H1 (cell line): Measurements from ENCODE around the gene ACTR2. TPM values are rescaled to one million over a fixed set of nuclear protein-coding genes. Genes with fewer than 3 reads are reported as not detected.

Source experiments
- ASH2L ChIP-seq: fragments of 200-600, 300-600 bp; sonication (generic); IDR thresholded peaks from one replicate; pipeline ENCODE4 v1.7.1; 2017; ENCODE audit warnings: low read length
- BCL11A ChIP-seq, 2 experiments: IDR thresholded peaks; one replicate each; pipeline ENCODE4 v1.6.1; 2011; ENCODE audit warnings: low read depth in 2 of 2, low read length in 2 of 2, mild to moderate bottlenecking in 2 of 2
- CREB1 ChIP-seq: IDR thresholded peaks from 2 replicates; pipeline ENCODE4 v1.6.1; 2012; ENCODE audit warnings: inconsistent platforms
- EGR1 ChIP-seq: IDR thresholded peaks from 2 replicates; pipeline ENCODE4 v1.6.1; 2011; ENCODE audit warnings: low read depth, low read length, borderline replicate concordance
- GTF2F1 ChIP-seq: IDR thresholded peaks from 2 replicates; pipeline ENCODE4 v1.6.1; 2012; ENCODE audit warnings: low read depth, low read length, improper control_type of control experiment, borderline replicate concordance
- KDM4A ChIP-seq: IDR thresholded peaks from one replicate; pipeline ENCODE4 v1.7.1; 2012; ENCODE audit warnings: low read depth, mild to moderate bottlenecking, moderate library complexity, low read length, inconsistent platforms; ENCODE audit not compliant: severe bottlenecking
- NRF1 ChIP-seq: IDR thresholded peaks from 2 replicates; pipeline ENCODE4 v1.6.1; 2011; ENCODE audit warnings: mild to moderate bottlenecking, low read depth, low read length, improper control_type of control experiment
- PHF8 ChIP-seq: fragments of 200-600 bp; sonication (generic); conservative IDR thresholded peaks from 2 replicates; pipeline ENCODE4 v1.7.1; 2012; ENCODE audit warnings: low read depth, mild to moderate bottlenecking, inconsistent platforms, low read length, moderate library complexity
- RBBP5 ChIP-seq: IDR thresholded peaks from 2 replicates; pipeline ENCODE4 v1.7.1; 2012; ENCODE audit warnings: low read depth, mild to moderate bottlenecking, inconsistent platforms, low read length, moderate library complexity, borderline replicate concordance
- RNF2 ChIP-seq: fragments of 200-900, 300-1000 bp; sonication (generic); IDR thresholded peaks from 2 replicates; pipeline ENCODE4 v1.7.1; 2016; ENCODE audit warnings: borderline replicate concordance, low read depth, mild to moderate bottlenecking, antibody characterized with exemption, low read length; ENCODE audit not compliant: poor library complexity, severe bottlenecking; ENCODE audit errors: missing control alignments
- RXRA ChIP-seq: IDR thresholded peaks from 2 replicates; pipeline ENCODE4 v1.6.1; 2011; ENCODE audit warnings: low read depth, mild to moderate bottlenecking, low read length, moderate library complexity; ENCODE audit not compliant: insufficient read depth
- SIN3A ChIP-seq, 2 experiments: IDR thresholded peaks in 1 of 2; conservative IDR thresholded peaks in 1 of 2; 2 replicates each; pipeline ENCODE4 v1.6.1; 2011 to 2012; ENCODE audit warnings: low read length in 2 of 2, improper control_type of control experiment in 1 of 2, low read depth in 1 of 2, mild to moderate bottlenecking in 1 of 2
- SP4 ChIP-seq: IDR thresholded peaks from 2 replicates; pipeline ENCODE4 v1.6.1; 2012; ENCODE audit warnings: low read length, inconsistent platforms
- TAF1 ChIP-seq: IDR thresholded peaks from 2 replicates; pipeline ENCODE4 v1.6.1; 2011; ENCODE audit warnings: mild to moderate bottlenecking, low read depth, low read length
- polyA plus RNA-seq, 7 experiments: library from polyadenylated mRNA; depleted of rRNA in 3 of 7; stranded (reverse) in 5 of 7; unstranded in 2 of 7; fragments of >200 nt in 5 of 7; fragments of 200-250 nt in 2 of 7; gene quantifications; 1 replicate in 5 of 7; 2 replicates in 1 of 7; 4 replicates in 1 of 7; pipeline versions ENCODE4 v1.2.1 to v1.2.3, GENCODE V29; 2011 to 2013; ENCODE audit warnings: missing spikeins in 2 of 7, mixed read lengths in 2 of 7
- total RNA-seq: library from RNA; stranded (reverse); fragmentation: NEBNext Ultra II Directional; extraction: Animal tissue kit (Norgen Biotek cat#: 25700); gene quantifications from 2 replicates; pipeline ENCODE4 v1.2.1, GENCODE V29; 2021
- TF ChIP-seq, protein P1 (sequence below): IDR thresholded peaks from 2 replicates; pipeline ENCODE4 v1.6.1; 2011; ENCODE audit warnings: low read length, improper control_type of control experiment

The ACTR2 gene
- total and polyA plus RNA-seq, 2 of the 8 experiments (the other 6 are each of a cell fraction or from before 2014, with no cell fraction given) = 28.3 to 171 TPM

DNA sequence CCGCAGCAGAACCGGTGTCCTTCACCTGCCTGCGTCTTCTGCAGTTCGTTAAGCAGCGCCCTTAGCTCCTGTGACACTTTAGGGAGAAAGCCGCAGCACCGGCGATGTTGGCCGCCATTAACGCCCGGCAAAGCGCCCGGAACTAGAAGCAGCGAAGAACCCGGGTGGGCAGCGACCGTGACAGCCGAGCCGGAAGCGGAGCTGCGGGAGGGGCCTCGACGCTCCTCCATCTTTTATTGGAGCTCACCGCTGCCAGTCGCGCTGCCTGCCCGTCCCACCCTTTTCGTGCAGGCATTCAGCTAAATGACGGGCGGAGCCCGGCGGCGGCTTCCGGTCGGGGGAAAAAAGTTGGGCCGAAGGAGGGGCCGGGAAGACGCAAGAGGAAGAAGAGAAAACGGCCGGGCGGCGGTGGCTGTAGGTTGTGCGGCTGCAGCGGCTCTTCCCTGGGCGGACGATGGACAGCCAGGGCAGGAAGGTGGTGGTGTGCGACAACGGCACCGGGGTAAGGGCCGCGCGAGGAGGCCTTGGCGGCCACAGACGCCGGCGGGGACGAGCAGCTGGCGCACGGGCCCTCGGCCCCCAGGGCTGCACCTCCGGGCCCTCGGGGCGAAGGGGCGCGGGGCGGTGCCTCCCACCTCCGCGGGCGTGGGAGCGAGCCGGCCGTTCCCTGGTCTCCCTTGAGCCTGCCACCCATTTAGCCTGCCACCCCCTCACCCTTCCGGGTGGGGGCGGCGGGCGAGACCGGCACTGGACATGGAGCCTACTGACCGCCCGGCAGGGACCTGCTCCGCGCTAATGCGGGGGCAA is at the start of gene ACTR2 (continued):
- TF ChIP-seq PHF8 (peak; percentile 92), RXRA (no peak), EGR1 (0 out of 2 replicates have a peak, but pooled peaks have one; percentile 53), TAF1 (peak; percentile 77; the same call in 1 of the 2 replicates), RBBP5 (peak; percentile 90; the same call in 1 of the 2 replicates), KDM4A (peak; percentile 72), NRF1 (no peak), CREB1 (peak; percentile 71), GTF2F1 (0 out of 2 replicates have a peak, but pooled peaks have one; percentile 14), BCL11A (IDR thresholded peaks at IDR 0.05; ENCODE audit: low read depth in 2 of 2, low read length in 2 of 2) (no peak), SIN3A (conservative IDR thresholded peaks at IDR 0.05 in 1 of 2, IDR thresholded peaks at IDR 0.05 in 1 of 2; ENCODE audit: low read depth in 1 of 2, low read length in 2 of 2) (peak; percentile 54 to 80; a peak in 3 of 4 replicates), RNF2 (no peak), ASH2L (peak; percentile 86), SP4 (no peak)
- TF ChIP-seq, protein P1, sequence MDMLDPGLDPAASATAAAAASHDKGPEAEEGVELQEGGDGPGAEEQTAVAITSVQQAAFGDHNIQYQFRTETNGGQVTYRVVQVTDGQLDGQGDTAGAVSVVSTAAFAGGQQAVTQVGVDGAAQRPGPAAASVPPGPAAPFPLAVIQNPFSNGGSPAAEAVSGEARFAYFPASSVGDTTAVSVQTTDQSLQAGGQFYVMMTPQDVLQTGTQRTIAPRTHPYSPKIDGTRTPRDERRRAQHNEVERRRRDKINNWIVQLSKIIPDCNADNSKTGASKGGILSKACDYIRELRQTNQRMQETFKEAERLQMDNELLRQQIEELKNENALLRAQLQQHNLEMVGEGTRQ = no peak
